Upper lobe of left lung (tissue), 4 donors: ENCODE measurements around the gene AIMP1.

ENCODE experiments used
- EP300 ChIP-seq, 4 donors: sonication (generic); formaldehyde crosslinking; IDR thresholded peaks; one replicate each; pipeline ENCODE4 v1.5.1; 2017; ENCODE audit warnings: antibody characterized with exemption in 4 of 4, control low read depth in 2 of 4
- POLR2A ChIP-seq, 4 donors: fragments of 450-650 bp; IDR thresholded peaks; one replicate each; pipeline ENCODE4 v1.5.1; 2016 to 2017; ENCODE audit warnings: antibody characterized with exemption in 4 of 4, mild to moderate bottlenecking in 2 of 4
- POLR2AphosphoS5 ChIP-seq, 2 donors: sonication (generic); formaldehyde crosslinking; IDR thresholded peaks; one replicate each; pipeline ENCODE4 v1.5.1; 2017; ENCODE audit warnings: antibody characterized with exemption in 2 of 2
- TF ChIP-seq, protein P1 (sequence below), 6 experiments: fragments of 450-650 bp in 4 of 6; fragments of 200-600 bp in 2 of 6; sonication (generic) in 2 of 6; IDR thresholded peaks; one replicate each; pipeline ENCODE4 v1.5.1; 2016 to 2019; ENCODE audit warnings: antibody characterized with exemption in 6 of 6

DNA sequence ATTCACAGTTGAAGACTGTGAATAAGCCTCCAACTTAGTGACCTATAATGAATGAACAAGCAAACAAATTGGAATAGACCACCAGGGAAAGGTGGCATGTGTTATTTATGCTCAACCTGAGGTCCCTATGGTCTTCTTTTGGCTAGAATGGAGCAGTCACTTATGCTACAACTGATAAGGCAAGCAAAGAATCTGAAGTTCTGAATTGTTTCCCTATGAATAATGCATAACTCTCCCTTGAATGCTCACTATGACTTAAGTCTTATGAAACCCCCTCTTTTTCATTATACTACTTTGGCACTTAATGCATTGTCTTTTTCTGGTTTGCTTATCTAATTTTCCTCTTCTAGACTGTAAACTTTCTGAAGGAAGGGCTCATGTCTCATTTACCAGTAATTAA is 49.7 kb downstream of the AIMP1 start:
- TF ChIP-seq POLR2AphosphoS5 (IDR thresholded peaks at IDR 0.05) = no peak
- TF ChIP-seq, protein P1, sequence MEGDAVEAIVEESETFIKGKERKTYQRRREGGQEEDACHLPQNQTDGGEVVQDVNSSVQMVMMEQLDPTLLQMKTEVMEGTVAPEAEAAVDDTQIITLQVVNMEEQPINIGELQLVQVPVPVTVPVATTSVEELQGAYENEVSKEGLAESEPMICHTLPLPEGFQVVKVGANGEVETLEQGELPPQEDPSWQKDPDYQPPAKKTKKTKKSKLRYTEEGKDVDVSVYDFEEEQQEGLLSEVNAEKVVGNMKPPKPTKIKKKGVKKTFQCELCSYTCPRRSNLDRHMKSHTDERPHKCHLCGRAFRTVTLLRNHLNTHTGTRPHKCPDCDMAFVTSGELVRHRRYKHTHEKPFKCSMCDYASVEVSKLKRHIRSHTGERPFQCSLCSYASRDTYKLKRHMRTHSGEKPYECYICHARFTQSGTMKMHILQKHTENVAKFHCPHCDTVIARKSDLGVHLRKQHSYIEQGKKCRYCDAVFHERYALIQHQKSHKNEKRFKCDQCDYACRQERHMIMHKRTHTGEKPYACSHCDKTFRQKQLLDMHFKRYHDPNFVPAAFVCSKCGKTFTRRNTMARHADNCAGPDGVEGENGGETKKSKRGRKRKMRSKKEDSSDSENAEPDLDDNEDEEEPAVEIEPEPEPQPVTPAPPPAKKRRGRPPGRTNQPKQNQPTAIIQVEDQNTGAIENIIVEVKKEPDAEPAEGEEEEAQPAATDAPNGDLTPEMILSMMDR (IDR thresholded peaks at IDR 0.05) = no peak
- no peak for TF ChIP-seq EP300 (IDR thresholded peaks at IDR 0.05)
- no peak for TF ChIP-seq POLR2A (IDR thresholded peaks at IDR 0.05)
